ENCODE data around the gene FIGNL2. TPM values are rescaled to one million over a fixed set of nuclear protein-coding genes. Genes with fewer than 3 reads are reported as not detected.

Gene FIGNL2
- total RNA-seq, 1 experiment from 2014 or later: 0.21 TPM

GRCh38 chr12:51888316-51889215 lies 40.0 kb upstream of the FIGNL2 start:
- H3K4me3 ChIP-seq (ENCODE audit: low read depth, low read length, poor library complexity, severe bottlenecking): no peak overlapping the region
- no peaks in the 10 kb centered on the region for H3K9me3 ChIP-seq (ENCODE audit: low read depth, low read length, poor library complexity, severe bottlenecking)
- H3K27ac ChIP-seq (ENCODE audit: low read depth, low read length, poor library complexity, severe bottlenecking): no peak overlapping the region
- CTCF ChIA-PET: no interaction called here
- H3K4me1 ChIP-seq (ENCODE audit: insufficient read depth, low read length, poor library complexity, severe bottlenecking): no peaks in the 10 kb centered on the region
- DNase-seq (ENCODE audit: low spot score): no peak
- H3K27me3 ChIP-seq (replicated peaks; ENCODE audit: insufficient read depth, low read depth, low read length, poor library complexity): no peaks in the 10 kb centered on the region
- no TSS peak for BruUV-seq (replicated peaks)
- intact Hi-C loops (cut with micrococcal nuclease; ENCODE audit: unreplicated experiment): no loop called here
- no peak for TF ChIP-seq EZH2 (IDR thresholded peaks at IDR 0.05; ENCODE audit: borderline replicate concordance, low read depth, low read length, poor library complexity, severe bottlenecking)
- no peak for TF ChIP-seq CTCF (conservative IDR thresholded peaks at IDR 0.05; ENCODE audit: low read depth, low read length)
- POLR2A ChIA-PET (ENCODE audit: low non-redundant PET): no interaction called here
- no peaks in the 10 kb centered on the region for H3K36me3 ChIP-seq (ENCODE audit: insufficient read depth, low read length, poor library complexity, severe bottlenecking)

- no TSS peak for BruUV-seq (replicated peaks)
- H3K9me3 ChIP-seq (ENCODE audit: low read depth, low read length, poor library complexity, severe bottlenecking): no peaks in the 10 kb centered on the region
Observed at GRCh38 chr12:51887476-51888315, 39.2 kb upstream of the FIGNL2 start, which contains the start of gene ANKRD33. ANKRD33 (plus strand) TSS chr12:51888103; CDS start chr12:51888187, 84 bp downstream.

More at GRCh38 chr12:51887476-51888315, 39.2 kb upstream of the FIGNL2 start, which contains the start of gene ANKRD33:
- no peaks in the 10 kb centered on the region for H3K4me1 ChIP-seq (ENCODE audit: insufficient read depth, low read length, poor library complexity, severe bottlenecking)
- POLR2A ChIA-PET (ENCODE audit: low non-redundant PET): no interaction called here
- CTCF ChIA-PET: no interaction called here
- no peaks in the 10 kb centered on the region for H3K27me3 ChIP-seq (replicated peaks; ENCODE audit: insufficient read depth, low read depth, low read length, poor library complexity)
- DNase-seq (ENCODE audit: low spot score): no peak
- H3K36me3 ChIP-seq (ENCODE audit: insufficient read depth, low read length, poor library complexity, severe bottlenecking): no peaks in the 10 kb centered on the region
- no peak within 1 kb of the TSS for H3K4me3 ChIP-seq (ENCODE audit: low read depth, low read length, poor library complexity, severe bottlenecking)
- TF ChIP-seq CTCF (conservative IDR thresholded peaks at IDR 0.05; ENCODE audit: low read depth, low read length): no peak
- no peak for TF ChIP-seq EZH2 (IDR thresholded peaks at IDR 0.05; ENCODE audit: borderline replicate concordance, low read depth, low read length, poor library complexity, severe bottlenecking)
- intact Hi-C loops (cut with micrococcal nuclease; ENCODE audit: unreplicated experiment): no loop called here
- H3K27ac ChIP-seq (ENCODE audit: low read depth, low read length, poor library complexity, severe bottlenecking): no peak within 1 kb of the TSS

All from A673 (cell line).